ENCODE data around the gene PKMYT1. TPM values are rescaled to one million over a fixed set of nuclear protein-coding genes. Genes with fewer than 3 reads are reported as not detected.

Gene PKMYT1
- polyA plus RNA-seq, 1 donor from 2014 or later: 2.9 TPM

DNA sequence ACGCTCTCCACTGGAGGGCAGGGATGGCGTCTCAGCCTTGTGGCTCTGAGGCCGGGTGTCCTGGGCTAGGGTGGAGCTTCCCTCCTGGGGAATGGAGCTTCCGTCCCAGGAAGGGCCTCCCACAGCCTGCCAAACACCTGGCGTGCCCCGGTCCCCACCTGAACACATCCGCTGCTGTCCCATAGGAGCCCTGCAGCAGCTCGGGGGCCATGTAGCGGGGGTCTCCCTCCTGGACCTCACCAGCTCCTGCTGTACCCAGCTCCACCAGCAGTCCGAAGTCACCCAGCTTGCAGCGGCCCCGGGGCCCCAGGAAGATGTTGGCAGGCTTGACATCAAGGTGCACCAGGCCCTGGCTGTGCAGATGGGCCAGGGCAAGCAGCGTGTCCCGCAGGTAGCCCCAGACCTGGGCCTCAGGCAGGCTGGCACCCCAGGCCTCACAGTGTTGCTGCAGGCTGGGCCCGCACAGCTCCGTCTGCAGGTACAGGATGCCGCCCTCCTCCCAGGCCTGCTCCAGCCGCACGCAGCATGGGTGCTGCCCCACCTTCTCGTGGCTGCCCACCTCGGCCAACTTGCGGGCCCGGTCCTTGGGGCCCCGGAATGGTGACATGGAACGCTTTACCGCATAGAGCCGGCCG lies 5.0 kb downstream of the PKMYT1 start:
- Histone ChIP-seq H3F3A (ENCODE audit: insufficient read depth, low read length, poor library complexity, severe bottlenecking) (no peaks in the 10 kb centered on the region), H3K36me3 (ENCODE audit: insufficient read depth, low read length) (no peaks in the 10 kb centered on the region), H3K4me2 (ENCODE audit: low read length) (no peak overlapping the region), H3K9me2 (ENCODE audit: insufficient read depth, low read length) (no peaks in the 10 kb centered on the region), H3K79me2 (replicated peaks; ENCODE audit: insufficient read depth, low read length) (no peaks in the 10 kb centered on the region), H4K20me1 (ENCODE audit: insufficient read depth) (no peaks in the 10 kb centered on the region), H3K27ac (ENCODE audit: low read length) (no peak overlapping the region), H2AFZ (ENCODE audit: low read depth, low read length) (no peak overlapping the region), H3K27me3 (ENCODE audit: insufficient read depth, low read depth, low read length) (no peaks in the 10 kb centered on the region), H3K4me3 (ENCODE audit: low read length) (no peak overlapping the region), H3K9me3 (ENCODE audit: low read length) (no peaks in the 10 kb centered on the region), H3K9ac (ENCODE audit: low read length) (no peak overlapping the region)
- TF ChIP-seq, protein P1, sequence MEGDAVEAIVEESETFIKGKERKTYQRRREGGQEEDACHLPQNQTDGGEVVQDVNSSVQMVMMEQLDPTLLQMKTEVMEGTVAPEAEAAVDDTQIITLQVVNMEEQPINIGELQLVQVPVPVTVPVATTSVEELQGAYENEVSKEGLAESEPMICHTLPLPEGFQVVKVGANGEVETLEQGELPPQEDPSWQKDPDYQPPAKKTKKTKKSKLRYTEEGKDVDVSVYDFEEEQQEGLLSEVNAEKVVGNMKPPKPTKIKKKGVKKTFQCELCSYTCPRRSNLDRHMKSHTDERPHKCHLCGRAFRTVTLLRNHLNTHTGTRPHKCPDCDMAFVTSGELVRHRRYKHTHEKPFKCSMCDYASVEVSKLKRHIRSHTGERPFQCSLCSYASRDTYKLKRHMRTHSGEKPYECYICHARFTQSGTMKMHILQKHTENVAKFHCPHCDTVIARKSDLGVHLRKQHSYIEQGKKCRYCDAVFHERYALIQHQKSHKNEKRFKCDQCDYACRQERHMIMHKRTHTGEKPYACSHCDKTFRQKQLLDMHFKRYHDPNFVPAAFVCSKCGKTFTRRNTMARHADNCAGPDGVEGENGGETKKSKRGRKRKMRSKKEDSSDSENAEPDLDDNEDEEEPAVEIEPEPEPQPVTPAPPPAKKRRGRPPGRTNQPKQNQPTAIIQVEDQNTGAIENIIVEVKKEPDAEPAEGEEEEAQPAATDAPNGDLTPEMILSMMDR (IDR thresholded peaks at IDR 0.05; ENCODE audit: poor library complexity, severe bottlenecking): no peak
- TF ChIP-seq RAD21 (conservative IDR thresholded peaks at IDR 0.05) (no peak), TAF1 (IDR thresholded peaks at IDR 0.05; ENCODE audit: low read depth) (no peak), SMC3 (conservative IDR thresholded peaks at IDR 0.05; ENCODE audit: poor library complexity) (no peak), EZH2 (IDR thresholded peaks at IDR 0.05; ENCODE audit: borderline replicate concordance, insufficient read depth, low read length, poor library complexity, severe bottlenecking) (no peak), POLR2AphosphoS5 (IDR thresholded peaks at IDR 0.05) (no peak), MXI1 (conservative IDR thresholded peaks at IDR 0.05; ENCODE audit: poor library complexity, severe bottlenecking) (no peak), EP300 (conservative IDR thresholded peaks at IDR 0.05; ENCODE audit: poor library complexity, severe bottlenecking) (no peak)
- TF ChIP-seq, protein P2, sequence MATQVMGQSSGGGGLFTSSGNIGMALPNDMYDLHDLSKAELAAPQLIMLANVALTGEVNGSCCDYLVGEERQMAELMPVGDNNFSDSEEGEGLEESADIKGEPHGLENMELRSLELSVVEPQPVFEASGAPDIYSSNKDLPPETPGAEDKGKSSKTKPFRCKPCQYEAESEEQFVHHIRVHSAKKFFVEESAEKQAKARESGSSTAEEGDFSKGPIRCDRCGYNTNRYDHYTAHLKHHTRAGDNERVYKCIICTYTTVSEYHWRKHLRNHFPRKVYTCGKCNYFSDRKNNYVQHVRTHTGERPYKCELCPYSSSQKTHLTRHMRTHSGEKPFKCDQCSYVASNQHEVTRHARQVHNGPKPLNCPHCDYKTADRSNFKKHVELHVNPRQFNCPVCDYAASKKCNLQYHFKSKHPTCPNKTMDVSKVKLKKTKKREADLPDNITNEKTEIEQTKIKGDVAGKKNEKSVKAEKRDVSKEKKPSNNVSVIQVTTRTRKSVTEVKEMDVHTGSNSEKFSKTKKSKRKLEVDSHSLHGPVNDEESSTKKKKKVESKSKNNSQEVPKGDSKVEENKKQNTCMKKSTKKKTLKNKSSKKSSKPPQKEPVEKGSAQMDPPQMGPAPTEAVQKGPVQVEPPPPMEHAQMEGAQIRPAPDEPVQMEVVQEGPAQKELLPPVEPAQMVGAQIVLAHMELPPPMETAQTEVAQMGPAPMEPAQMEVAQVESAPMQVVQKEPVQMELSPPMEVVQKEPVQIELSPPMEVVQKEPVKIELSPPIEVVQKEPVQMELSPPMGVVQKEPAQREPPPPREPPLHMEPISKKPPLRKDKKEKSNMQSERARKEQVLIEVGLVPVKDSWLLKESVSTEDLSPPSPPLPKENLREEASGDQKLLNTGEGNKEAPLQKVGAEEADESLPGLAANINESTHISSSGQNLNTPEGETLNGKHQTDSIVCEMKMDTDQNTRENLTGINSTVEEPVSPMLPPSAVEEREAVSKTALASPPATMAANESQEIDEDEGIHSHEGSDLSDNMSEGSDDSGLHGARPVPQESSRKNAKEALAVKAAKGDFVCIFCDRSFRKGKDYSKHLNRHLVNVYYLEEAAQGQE (IDR thresholded peaks at IDR 0.05; ENCODE audit: borderline replicate concordance): no peak

DNA sequence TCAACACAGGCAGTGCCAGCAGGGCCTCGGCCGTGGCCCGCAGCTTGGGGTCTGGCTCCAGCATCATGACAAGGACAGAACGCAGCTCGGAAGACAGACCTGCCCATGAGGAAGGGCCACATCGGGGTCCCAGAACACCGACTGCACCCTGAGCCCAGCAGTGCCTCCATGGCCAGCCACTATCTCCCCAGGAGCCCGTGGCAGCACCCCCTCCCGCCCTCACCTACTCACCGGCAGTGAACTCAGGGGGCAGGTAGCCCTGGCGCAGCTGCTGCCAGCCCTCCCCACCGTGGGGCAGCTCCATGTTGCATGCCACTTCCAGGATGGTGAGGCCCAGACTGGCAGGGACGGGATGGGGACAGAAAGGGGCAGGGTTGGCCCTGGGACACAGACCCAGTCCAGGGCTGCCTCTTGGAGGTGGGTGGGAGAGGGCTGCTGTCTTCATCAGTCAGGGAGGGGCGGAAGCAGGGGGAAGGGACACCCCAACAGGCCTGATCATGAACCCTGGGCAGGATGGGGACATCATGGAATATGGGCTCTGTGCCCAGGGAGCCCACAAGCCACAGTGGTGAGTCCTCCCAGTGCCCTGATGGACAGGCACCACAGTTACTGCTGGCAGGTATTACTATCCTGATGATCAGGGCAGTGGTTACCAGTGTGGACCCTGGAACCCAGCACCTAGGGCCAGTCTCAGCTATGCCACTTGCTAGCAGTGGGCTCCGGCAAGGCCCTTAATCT lies 5.8 kb downstream of the PKMYT1 start:
- Histone ChIP-seq H2AFZ (ENCODE audit: low read depth, low read length) (no peak overlapping the region), H3K9me2 (ENCODE audit: insufficient read depth, low read length) (no peaks in the 10 kb centered on the region), H4K20me1 (ENCODE audit: insufficient read depth) (no peaks in the 10 kb centered on the region)

More for the DNA sequence above, 5.8 kb downstream of the PKMYT1 start:
- no peaks in the 10 kb centered on the region for H3K9me3 ChIP-seq (ENCODE audit: low read length)
- TF ChIP-seq, protein P2 (IDR thresholded peaks at IDR 0.05; ENCODE audit: borderline replicate concordance): no peak
- TF ChIP-seq EP300 (conservative IDR thresholded peaks at IDR 0.05; ENCODE audit: poor library complexity, severe bottlenecking) (no peak), SMC3 (conservative IDR thresholded peaks at IDR 0.05; ENCODE audit: poor library complexity) (no peak)
- no peak overlapping the region for H3K4me2 ChIP-seq (ENCODE audit: low read length)
- H3K27me3 ChIP-seq (ENCODE audit: insufficient read depth, low read depth, low read length): no peaks in the 10 kb centered on the region
- no peaks in the 10 kb centered on the region for H3F3A ChIP-seq (ENCODE audit: insufficient read depth, low read length, poor library complexity, severe bottlenecking)
- H3K27ac ChIP-seq (ENCODE audit: low read length): no peak overlapping the region
- no peaks in the 10 kb centered on the region for H3K79me2 ChIP-seq (replicated peaks; ENCODE audit: insufficient read depth, low read length)
- H3K9ac ChIP-seq (ENCODE audit: low read length): no peak overlapping the region
- no peak overlapping the region for H3K4me3 ChIP-seq (ENCODE audit: low read length)
- no peaks in the 10 kb centered on the region for H3K36me3 ChIP-seq (ENCODE audit: insufficient read depth, low read length)
